IMR-90 (cell line): ENCODE data around the gene USP17L20. TPM values are rescaled to one million over a fixed set of nuclear protein-coding genes. Genes with fewer than 3 reads are reported as not detected.
"Not testable (repeated sequence)": the region's sequence is repeated elsewhere in the genome, so short reads cannot be mapped to it uniquely, and the experiment has no call there.

Experiments
- ATAC-seq: fragments of 200-7000 bp; cut with Tn5 transposase; 2 replicates; pipeline ENCODE4 v1.9.1; 2020; ENCODE audit warnings: low read depth, mild to moderate bottlenecking, moderate library complexity
- BruUV-seq: library from RNA; stranded (reverse); fragments of 400-500 nt; replicated peaks from 2 replicates; lab custom pipeline; 2021; lab: Mats Ljungman, UMichigan
- CTCF ChIA-PET: fragments of 300-600 bp; formaldehyde crosslinking; extraction: SDS; loops from one replicate; lab custom pipeline; 2021; ENCODE audit warnings: antibody characterized with exemption; lab: Yijun Ruan, JAX
- POLR2A ChIA-PET: fragments of 300-600 bp; sonication (Branson Sonifier 250); formaldehyde crosslinking; loops from one replicate; lab custom pipeline; 2022; ENCODE audit warnings: antibody characterized with exemption; ENCODE audit not compliant: unreplicated experiment; lab: Charles Lee
- DNase-seq: peaks from one replicate; pipeline ENCODE4 v3.0.0; 2013
- H2AFZ ChIP-seq: replicated peaks from 2 replicates; pipeline ENCODE3; 2013; ENCODE audit warnings: low read length, mild to moderate bottlenecking; ENCODE audit not compliant: poor library complexity
- H2AK5ac ChIP-seq: 2 replicates; pipeline ENCODE4 v1.6.1; 2013; ENCODE audit warnings: low read depth, low read length, inconsistent platforms
- H2AK9ac ChIP-seq: replicated peaks from 2 replicates; pipeline ENCODE3; 2013; ENCODE audit warnings: mild to moderate bottlenecking, low read depth, low read length, moderate library complexity; ENCODE audit not compliant: poor library complexity
- H2BK120ac ChIP-seq: 2 replicates; pipeline ENCODE4 v1.6.1; 2013; ENCODE audit warnings: low read depth, low read length, inconsistent platforms
- H2BK15ac ChIP-seq: 3 replicates; pipeline ENCODE4 v1.6.1; 2013; ENCODE audit warnings: low read depth, low read length, inconsistent platforms
- H2BK20ac ChIP-seq: 2 replicates; pipeline ENCODE4 v1.6.1; 2013; ENCODE audit warnings: low read depth, mild to moderate bottlenecking, inconsistent platforms, low read length, moderate library complexity
- H2BK5ac ChIP-seq: 2 replicates; pipeline ENCODE4 v1.6.1; 2013; ENCODE audit warnings: mild to moderate bottlenecking, low read depth, low read length, inconsistent platforms; ENCODE audit not compliant: poor library complexity, severe bottlenecking
- H3K14ac ChIP-seq: replicated peaks from 2 replicates; pipeline ENCODE4 v1.6.1; 2013; ENCODE audit warnings: low read depth, low read length, inconsistent platforms
- H3K18ac ChIP-seq: 2 replicates; pipeline ENCODE4 v1.6.1; 2013; ENCODE audit warnings: low read depth, low read length, control low read depth
- H3K23ac ChIP-seq: 2 replicates; pipeline ENCODE4 v1.6.1; 2013; ENCODE audit warnings: low read depth, low read length, inconsistent platforms
- H3K27ac ChIP-seq: 2 replicates; pipeline ENCODE4 v1.5.1; 2013; ENCODE audit warnings: mild to moderate bottlenecking, control low read depth, low read length; ENCODE audit not compliant: insufficient read depth
- H3K27me3 ChIP-seq: 2 replicates; pipeline ENCODE4 v1.6.1; 2013; ENCODE audit warnings: low read length; ENCODE audit not compliant: control insufficient read depth, insufficient read depth
- H3K36me3 ChIP-seq: 2 replicates; pipeline ENCODE4 v1.6.1; 2013; ENCODE audit warnings: low read length, mixed read lengths; ENCODE audit not compliant: control insufficient read depth, insufficient read depth
- H3K4ac ChIP-seq: 2 replicates; pipeline ENCODE4 v1.6.1; 2013; ENCODE audit warnings: low read depth, low read length, inconsistent platforms
- H3K4me1 ChIP-seq: 2 replicates; pipeline ENCODE4 v1.6.1; 2013; ENCODE audit warnings: low read length, mixed read lengths; ENCODE audit not compliant: control insufficient read depth, insufficient read depth
- H3K4me2 ChIP-seq: 2 replicates; pipeline ENCODE4 v1.6.1; 2013; ENCODE audit warnings: low read depth, mild to moderate bottlenecking, control low read depth, low read length, moderate library complexity
- H3K4me3 ChIP-seq: 2 replicates; pipeline ENCODE4 v1.5.1; 2013; ENCODE audit warnings: low read depth, mild to moderate bottlenecking, control low read depth, low read length, moderate library complexity; ENCODE audit not compliant: insufficient read depth
- H3K56ac ChIP-seq: 2 replicates; pipeline ENCODE4 v1.6.1; 2013; ENCODE audit warnings: low read length, inconsistent platforms; ENCODE audit not compliant: insufficient read depth; ENCODE audit errors: extremely low read depth
- H3K79me1 ChIP-seq, 2 experiments: 2 replicates each; pipeline ENCODE4 v1.6.1; 2013; ENCODE audit warnings: low read length in 2 of 2, inconsistent platforms in 1 of 2, low read depth in 1 of 2
- H3K9ac ChIP-seq: 2 replicates; pipeline ENCODE4 v1.6.1; 2013; ENCODE audit warnings: low read depth, low read length, control low read depth
- H3K9me1 ChIP-seq: 2 replicates; pipeline ENCODE4 v1.6.1; 2013; ENCODE audit warnings: low read length, inconsistent platforms; ENCODE audit not compliant: insufficient read depth
- H3K9me3 ChIP-seq: 2 replicates; pipeline ENCODE4 v1.6.1; 2013; ENCODE audit warnings: low read length; ENCODE audit not compliant: control insufficient read depth, insufficient read depth
- H4K20me1 ChIP-seq: 2 replicates; pipeline ENCODE4 v1.6.1; 2013; ENCODE audit warnings: low read length, inconsistent platforms; ENCODE audit not compliant: insufficient read depth
- H4K5ac ChIP-seq: 2 replicates; pipeline ENCODE4 v1.6.1; 2013; ENCODE audit warnings: mild to moderate bottlenecking, low read depth, low read length, control low read depth
- H4K8ac ChIP-seq, 2 experiments: 2 replicates each; pipeline ENCODE4 v1.6.1; 2013; ENCODE audit warnings: low read depth in 2 of 2, low read length in 2 of 2, control low read depth in 1 of 2, inconsistent platforms in 1 of 2
- H4K91ac ChIP-seq: 2 replicates; pipeline ENCODE4 v1.6.1; 2013; ENCODE audit warnings: low read depth, low read length, inconsistent platforms; ENCODE audit not compliant: insufficient read depth
- WGBS, 2 experiments: methylation state at CpG; one replicate each; pipeline versions ENCODE4 v1.1.5 to v1.1.7; 2013; ENCODE audit warnings: missing lambda C conversion rate in 2 of 2; ENCODE audit not compliant: insufficient read length in 1 of 2; ENCODE audit errors: extremely low coverage in 2 of 2; 5-methylcytosine and 5-hydroxymethylcytosine counted together
- dilution Hi-C: fragments of 300-500 bp; cut with HindIII; formaldehyde crosslinking; loops from one replicate; pipeline ENCODE4 v1.14.3; 2018; ENCODE audit warnings: low sequenced_read_pairs; ENCODE audit not compliant: unreplicated experiment
- in situ Hi-C: fragments of 300-500 bp; cut with MboI; formaldehyde crosslinking; loops from 3 replicates; pipeline ENCODE4 v1.14.3; 2019; ENCODE audit warnings: low sequenced_read_pairs, inconsistent platforms, mixed read lengths
- intact Hi-C: fragments of 100-400 bp; cut with micrococcal nuclease; formaldehyde crosslinking; loops from 2 replicates; pipeline ENCODE4 v1.10.0; 2022
- polyA plus RNA-seq, 3 experiments: library from polyadenylated mRNA; depleted of rRNA; stranded (reverse); fragments of >200 nt; gene quantifications; 2 replicates each; pipeline ENCODE4 v1.2.3, GENCODE V29; 2012; ENCODE audit warnings: low replicate concordance in 1 of 3
- total RNA-seq: library from RNA; depleted of rRNA; stranded (reverse); fragments of >200 nt; gene quantifications from 2 replicates; pipeline ENCODE4 v1.2.3, GENCODE V29; 2012

The USP17L20 gene
- total and polyA plus RNA-seq, 2 of the 4 experiments (the other 2 are of a cell fraction), result not detected

DNA sequence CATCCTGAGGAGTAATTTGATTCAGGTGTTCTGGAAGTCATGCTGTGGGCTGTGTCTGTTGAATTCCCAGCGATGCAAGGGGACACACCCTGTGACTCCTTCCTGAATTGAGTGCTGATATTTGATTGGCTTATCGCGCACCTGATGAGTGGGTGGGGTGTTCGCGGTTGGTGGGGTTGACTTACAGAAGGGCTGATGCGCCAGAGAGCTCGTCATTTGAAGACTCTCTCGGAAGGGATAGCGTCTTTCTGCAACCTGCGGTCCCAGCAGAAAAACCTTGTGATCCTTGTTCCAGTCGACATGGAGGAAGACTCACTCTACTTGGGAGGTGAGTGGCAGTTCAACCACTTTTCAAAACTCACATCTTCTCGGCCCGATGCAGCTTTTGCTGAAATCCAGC, 4.6 kb downstream of the USP17L20 start, which contains the start of gene USP17L21:
Gene USP17L21 (plus strand): TSS at position 301 of the 400 bp plus-strand sequence. CDS start 0 bp downstream, at position 301.
- H3K18ac ChIP-seq, H4K5ac ChIP-seq, H2BK120ac ChIP-seq, in situ Hi-C loops, H2AK9ac ChIP-seq, H3K4me2 ChIP-seq, intact Hi-C loops, H2BK15ac ChIP-seq, ATAC-seq, BruUV-seq, H2AK5ac ChIP-seq, H4K91ac ChIP-seq, H3K23ac ChIP-seq, dilution Hi-C loops, H4K8ac ChIP-seq, H2BK20ac ChIP-seq, H3K4me1 ChIP-seq, H3K27ac ChIP-seq, H4K20me1 ChIP-seq, H3K9ac ChIP-seq, H3K27me3 ChIP-seq, H3K9me3 ChIP-seq, H3K4ac ChIP-seq, H3K4me3 ChIP-seq, CTCF ChIA-PET, POLR2A ChIA-PET, H3K9me1 ChIP-seq, H3K14ac ChIP-seq, DNase-seq, H2BK5ac ChIP-seq, H3K56ac ChIP-seq, H3K36me3 ChIP-seq, H3K79me1 ChIP-seq, H2AFZ ChIP-seq: not testable (repeated sequence)
- WGBS, 2 experiments, result no CpG with 5 or more reads among the region's 13 CpGs

DNA sequence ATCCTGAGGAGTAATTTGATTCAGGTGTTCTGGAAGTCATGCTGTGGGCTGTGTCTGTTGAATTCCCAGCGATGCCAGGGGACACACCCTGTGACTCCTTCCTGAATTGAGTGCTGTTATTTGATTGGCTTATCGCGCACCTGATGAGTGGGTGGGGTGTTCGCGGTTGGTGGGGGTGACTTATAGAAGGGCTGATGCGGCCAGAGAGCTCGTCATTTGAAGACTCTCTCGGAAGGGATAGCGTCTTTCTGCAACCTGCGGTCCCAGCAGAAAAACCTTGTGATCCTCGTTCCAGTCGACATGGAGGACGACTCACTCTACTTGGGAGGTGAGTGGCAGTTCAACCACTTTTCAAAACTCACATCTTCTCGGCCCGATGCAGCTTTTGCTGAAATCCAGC, 9.4 kb downstream of the USP17L20 start, which contains the start of gene USP17L22:
Gene USP17L22 (plus strand): TSS at position 301 of the 400 bp plus-strand sequence. CDS start 0 bp downstream, at position 301.
- H3K79me1 ChIP-seq, H3K14ac ChIP-seq, H3K4me1 ChIP-seq, H3K4me2 ChIP-seq, H4K5ac ChIP-seq, H4K8ac ChIP-seq, BruUV-seq, H2AK5ac ChIP-seq, CTCF ChIA-PET, H3K4ac ChIP-seq, H3K18ac ChIP-seq, intact Hi-C loops, H4K91ac ChIP-seq, DNase-seq, H3K36me3 ChIP-seq, H3K27ac ChIP-seq, H3K9me1 ChIP-seq, H4K20me1 ChIP-seq, H3K9me3 ChIP-seq, H3K27me3 ChIP-seq, H3K23ac ChIP-seq, H2BK15ac ChIP-seq, ATAC-seq, H2BK120ac ChIP-seq, POLR2A ChIA-PET, H2BK5ac ChIP-seq, H3K56ac ChIP-seq, H2BK20ac ChIP-seq, H2AK9ac ChIP-seq, in situ Hi-C loops, dilution Hi-C loops, H3K4me3 ChIP-seq, H2AFZ ChIP-seq, H3K9ac ChIP-seq: not testable (repeated sequence)
- no CpG with 5 or more reads among the region's 15 CpGs for WGBS, 2 experiments
